Neuronal stem cell (in vitro differentiated cells): ENCODE results near the gene LTV1. TPM values are rescaled to one million over a fixed set of nuclear protein-coding genes. Genes with fewer than 3 reads are reported as not detected.
"Not testable (repeated sequence)": the region's sequence is repeated elsewhere in the genome, so short reads cannot be mapped to it uniquely, and the experiment has no call there.

Experiments
- DNase-seq: peaks from one replicate; pipeline ENCODE4 v3.0.0-alpha.2; 2013; ENCODE audit warnings: low spot score
- H2AFZ ChIP-seq: one replicate; pipeline ENCODE4 v1.6.1; 2013; ENCODE audit warnings: mild to moderate bottlenecking, low read length, inconsistent platforms
- H2AK5ac ChIP-seq: 2 replicates; pipeline ENCODE4 v1.6.1; 2013; ENCODE audit warnings: low read depth, mild to moderate bottlenecking, inconsistent platforms, low read length, moderate library complexity, mixed read lengths
- H2BK120ac ChIP-seq: 2 replicates; pipeline ENCODE4 v1.6.1; 2013; ENCODE audit warnings: low read depth, mild to moderate bottlenecking, inconsistent platforms, low read length, moderate library complexity, mixed read lengths
- H2BK12ac ChIP-seq: one replicate; pipeline ENCODE4 v1.6.1; 2013; ENCODE audit warnings: low read length, inconsistent platforms
- H2BK15ac ChIP-seq: 2 replicates; pipeline ENCODE4 v1.6.1; 2013; ENCODE audit warnings: mild to moderate bottlenecking, low read length, inconsistent platforms, mixed read lengths
- H2BK5ac ChIP-seq: one replicate; pipeline ENCODE4 v1.6.1; 2013; ENCODE audit warnings: inconsistent platforms, mild to moderate bottlenecking, low read length, moderate library complexity
- H3K14ac ChIP-seq: one replicate; pipeline ENCODE4 v1.6.1; 2013; ENCODE audit warnings: low read length, inconsistent platforms
- H3K18ac ChIP-seq: 2 replicates; pipeline ENCODE4 v1.6.1; 2013; ENCODE audit warnings: low read length, inconsistent platforms
- H3K23ac ChIP-seq: 2 replicates; pipeline ENCODE4 v1.6.1; 2013; ENCODE audit warnings: low read depth, mild to moderate bottlenecking, mixed read lengths, low read length, inconsistent platforms; ENCODE audit not compliant: poor library complexity
- H3K27ac ChIP-seq: replicated peaks from 3 replicates; pipeline ENCODE4 v1.5.1; 2013; ENCODE audit warnings: low read length, inconsistent platforms
- H3K27me3 ChIP-seq, 3 experiments: 2 replicates each; pipeline ENCODE4 v1.6.1; 2013; ENCODE audit warnings: low read length in 3 of 3, mild to moderate bottlenecking in 2 of 3, inconsistent platforms in 1 of 3, low read depth in 1 of 3, mixed read lengths in 1 of 3, moderate library complexity in 1 of 3; ENCODE audit not compliant: control insufficient read depth in 3 of 3, insufficient read depth in 3 of 3
- H3K36me3 ChIP-seq, 2 donors: replicated peaks in 1 of 2; 2 replicates each; pipeline ENCODE4 v1.6.1; 2013; ENCODE audit warnings: low read length in 2 of 2; ENCODE audit not compliant: control insufficient read depth in 2 of 2, insufficient read depth in 2 of 2
- H3K4ac ChIP-seq: 2 replicates; pipeline ENCODE4 v1.6.1; 2013; ENCODE audit warnings: inconsistent platforms, mild to moderate bottlenecking, low read length, moderate library complexity
- H3K4me1 ChIP-seq, 2 donors: 1 replicate in 1 of 2; 2 replicates in 1 of 2; pipeline ENCODE4 v1.6.1; 2013; ENCODE audit warnings: low read length in 2 of 2, low read depth in 1 of 2; ENCODE audit not compliant: control insufficient read depth in 2 of 2, insufficient read depth in 1 of 2
- H3K4me2 ChIP-seq: one replicate; pipeline ENCODE4 v1.6.1; 2013; ENCODE audit warnings: mild to moderate bottlenecking, low read length, inconsistent platforms; ENCODE audit not compliant: insufficient read depth, poor library complexity, severe bottlenecking
- H3K4me3 ChIP-seq, 2 donors: 2 replicates each; pipeline ENCODE4 v1.5.1; 2013; ENCODE audit warnings: low read length in 2 of 2, mild to moderate bottlenecking in 2 of 2, inconsistent platforms in 1 of 2, moderate library complexity in 1 of 2
- H3K79me1 ChIP-seq: one replicate; pipeline ENCODE4 v1.6.1; 2013; ENCODE audit warnings: low read depth, mild to moderate bottlenecking, inconsistent platforms, low read length, moderate library complexity
- H3K9ac ChIP-seq: one replicate; pipeline ENCODE4 v1.6.1; 2013; ENCODE audit warnings: mild to moderate bottlenecking, low read depth, low read length, inconsistent platforms; ENCODE audit not compliant: poor library complexity
- H3K9me3 ChIP-seq, 2 donors: replicated peaks in 1 of 2; 2 replicates each; pipeline versions ENCODE3 to v1.6.1; 2013; ENCODE audit warnings: low read length in 2 of 2, mild to moderate bottlenecking in 2 of 2, inconsistent platforms in 1 of 2, low read depth in 1 of 2, mixed read lengths in 1 of 2, moderate library complexity in 1 of 2; ENCODE audit not compliant: control insufficient read depth in 2 of 2, insufficient read depth in 1 of 2
- H4K8ac ChIP-seq: one replicate; pipeline ENCODE4 v1.6.1; 2013; ENCODE audit warnings: low read depth, mild to moderate bottlenecking, inconsistent platforms, low read length, moderate library complexity
- H4K91ac ChIP-seq: one replicate; pipeline ENCODE4 v1.6.1; 2013; ENCODE audit warnings: low read length, low read depth, mild to moderate bottlenecking, inconsistent platforms; ENCODE audit not compliant: poor library complexity
- WGBS, 2 donors: extraction: QIAGEN DNeasy Blood & Tissue Kit; methylation state at CpG; one replicate each; pipeline ENCODE4 v1.1.7; 2013; ENCODE audit warnings: missing lambda C conversion rate in 2 of 2, mixed read lengths in 1 of 2; ENCODE audit not compliant: insufficient read length in 2 of 2, insufficient replicate concordance in 1 of 2; ENCODE audit errors: extremely low coverage in 2 of 2; 5-methylcytosine and 5-hydroxymethylcytosine counted together
- polyA plus RNA-seq, 2 experiments: library from polyadenylated mRNA; stranded (reverse); fragments of 200-250 nt; gene quantifications; one replicate each; pipeline ENCODE4 v1.2.3, GENCODE V29; 2013

LTV1 gene, protein sequence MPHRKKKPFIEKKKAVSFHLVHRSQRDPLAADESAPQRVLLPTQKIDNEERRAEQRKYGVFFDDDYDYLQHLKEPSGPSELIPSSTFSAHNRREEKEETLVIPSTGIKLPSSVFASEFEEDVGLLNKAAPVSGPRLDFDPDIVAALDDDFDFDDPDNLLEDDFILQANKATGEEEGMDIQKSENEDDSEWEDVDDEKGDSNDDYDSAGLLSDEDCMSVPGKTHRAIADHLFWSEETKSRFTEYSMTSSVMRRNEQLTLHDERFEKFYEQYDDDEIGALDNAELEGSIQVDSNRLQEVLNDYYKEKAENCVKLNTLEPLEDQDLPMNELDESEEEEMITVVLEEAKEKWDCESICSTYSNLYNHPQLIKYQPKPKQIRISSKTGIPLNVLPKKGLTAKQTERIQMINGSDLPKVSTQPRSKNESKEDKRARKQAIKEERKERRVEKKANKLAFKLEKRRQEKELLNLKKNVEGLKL
- 27.0 TPM for polyA plus RNA-seq (2013, experiment 1 of 2)
- polyA plus RNA-seq (2013, experiment 2 of 2) = 27.2 TPM

DNA sequence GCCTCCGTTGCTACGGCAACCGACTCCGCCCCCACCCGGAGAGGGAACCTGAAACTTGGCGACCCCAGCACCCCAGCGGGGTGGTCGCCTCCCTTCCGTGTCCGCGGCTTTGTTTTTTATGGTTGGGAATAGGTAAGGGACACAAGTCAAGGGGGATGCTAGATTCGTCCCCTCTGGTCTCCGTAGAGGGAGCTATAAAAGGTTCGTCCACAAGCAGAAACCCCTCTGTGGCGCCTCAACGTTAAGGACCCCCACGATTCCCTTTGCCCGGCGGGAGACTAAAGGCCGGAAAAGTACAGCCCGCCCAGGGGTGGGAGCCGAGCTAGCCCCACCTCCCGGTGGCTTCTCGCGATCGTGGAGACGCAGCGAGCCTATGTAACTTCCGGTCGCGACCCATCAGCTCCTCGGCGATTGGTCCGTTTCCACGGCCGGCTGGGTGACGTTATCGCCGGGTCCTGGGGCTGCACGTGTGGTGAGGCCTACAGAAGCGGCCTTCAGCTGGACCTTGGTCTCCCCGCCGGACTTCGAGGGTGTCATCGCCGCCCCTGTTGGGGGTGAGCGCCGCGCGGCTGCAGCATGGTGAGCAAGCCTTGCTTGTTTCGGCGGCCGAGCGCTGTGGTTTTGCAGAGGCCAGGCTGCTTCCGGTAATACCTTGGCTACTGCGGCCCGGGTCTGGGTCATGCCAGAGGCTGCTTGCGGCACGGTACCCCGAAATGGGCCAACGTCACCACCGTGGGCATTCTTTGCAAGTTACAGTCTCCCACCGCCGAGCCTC lies at the start of gene LTV1:
TSS of gene LTV1 (plus strand) at position 437 of the 775 bp plus-strand sequence. CDS start at position 577, 140 bp downstream.
- peak within 1 kb of the TSS; percentile 98 for H3K27ac ChIP-seq
- no peak within 1 kb of the TSS for H4K8ac ChIP-seq
- no peaks in the 10 kb centered on the region for H3K27me3 ChIP-seq
- H3K18ac ChIP-seq = peak within 1 kb of the TSS; percentile 99
- peak within 1 kb of the TSS; percentile 4 for H2BK120ac ChIP-seq
- H3K36me3 ChIP-seq = peaks cover 14 to 39% of the 10 kb centered on the region in 2 donors
- H2BK12ac ChIP-seq = no peak within 1 kb of the TSS
- H3K9ac ChIP-seq = peak within 1 kb of the TSS; percentile 94
- peak within 1 kb of the TSS; percentile 96 to 99 for H3K4me3 ChIP-seq
- DNase-seq = peak; percentile 94
- peak within 1 kb of the TSS; percentile 91 for H3K14ac ChIP-seq
- no peak within 1 kb of the TSS for H4K91ac ChIP-seq
- peak within 1 kb of the TSS; percentile 15 for H2AK5ac ChIP-seq
- peaks cover 4% of the 10 kb centered on the region for H3K79me1 ChIP-seq
- H3K4ac ChIP-seq = no peak within 1 kb of the TSS
- no CpG with 5 or more reads among the region's 64 CpGs for WGBS, 2 donors
- H3K9me3 ChIP-seq = peaks cover 4 to 8% of the 10 kb centered on the region in 2 donors
- H3K4me1 ChIP-seq = peaks cover 4% of the 10 kb centered on the region in 2 donors
- peak within 1 kb of the TSS; percentile 81 for H3K4me2 ChIP-seq
- H2AFZ ChIP-seq = peak within 1 kb of the TSS; percentile 95
- peak within 1 kb of the TSS; percentile 32 for H2BK15ac ChIP-seq
- H3K23ac ChIP-seq = peak within 1 kb of the TSS; percentile 90
- H2BK5ac ChIP-seq = peak within 1 kb of the TSS; percentile 41

DNA sequence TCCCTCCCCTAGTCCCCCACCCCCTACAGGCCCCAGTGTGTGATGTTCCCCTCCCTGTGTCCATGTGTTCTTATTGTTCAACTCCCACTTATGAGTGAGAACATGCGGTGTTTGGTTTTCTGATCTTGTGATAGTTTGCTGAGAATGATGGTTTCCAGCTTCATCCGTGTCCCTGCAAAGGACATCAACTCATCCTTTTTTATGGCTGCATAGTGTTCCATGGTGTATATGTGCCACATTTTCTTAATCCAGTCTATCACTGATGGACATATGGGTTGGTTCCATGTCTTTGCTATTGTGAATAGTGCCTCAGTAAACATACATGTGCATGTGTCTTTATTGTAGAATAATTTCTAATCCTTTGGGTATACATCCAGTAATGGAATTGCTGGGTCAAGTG lies 46.6 kb upstream of the LTV1 start:
- H2AK5ac ChIP-seq, H3K27ac ChIP-seq, H3K4ac ChIP-seq, H3K14ac ChIP-seq, H2BK120ac ChIP-seq, H3K9me3 ChIP-seq, H2BK15ac ChIP-seq, H3K4me2 ChIP-seq, H4K91ac ChIP-seq, DNase-seq, H3K9ac ChIP-seq, H3K4me3 ChIP-seq, H2AFZ ChIP-seq, H3K27me3 ChIP-seq, H2BK5ac ChIP-seq, H3K23ac ChIP-seq, H3K79me1 ChIP-seq, H4K8ac ChIP-seq, H3K18ac ChIP-seq, H3K4me1 ChIP-seq, H2BK12ac ChIP-seq: not testable (repeated sequence)
- H3K36me3 ChIP-seq = peaks cover 0 to 18% of the 10 kb centered on the region in 2 donors
- WGBS, 2 donors = no CpG with 5 or more reads among the region's 2 CpGs

DNA sequence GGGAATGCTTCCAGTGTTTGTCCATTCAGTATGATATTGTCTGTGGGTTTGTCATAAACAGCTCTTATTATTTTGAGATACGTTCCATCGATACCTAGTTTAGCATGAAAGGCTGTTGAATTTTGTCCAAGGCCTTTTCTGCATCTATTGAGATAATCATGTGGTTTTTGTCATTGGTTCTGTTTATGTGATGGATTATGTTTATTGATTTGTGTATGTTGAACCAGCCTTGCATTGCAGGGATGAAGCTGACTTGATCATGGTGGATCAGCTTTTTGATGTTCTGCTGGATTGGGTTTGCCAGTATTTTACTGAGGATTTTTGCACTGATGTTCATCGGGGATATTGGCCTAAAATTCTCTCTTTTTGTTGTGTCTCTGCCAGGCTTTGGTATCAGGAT lies 44.7 kb upstream of the LTV1 start:
- H2BK12ac ChIP-seq, H2AK5ac ChIP-seq, H3K14ac ChIP-seq, H3K79me1 ChIP-seq, H3K4me1 ChIP-seq, H3K4me2 ChIP-seq, H3K27me3 ChIP-seq, H3K23ac ChIP-seq, H2BK120ac ChIP-seq, H2BK5ac ChIP-seq, H4K91ac ChIP-seq, H3K36me3 ChIP-seq, H3K27ac ChIP-seq, DNase-seq, H2BK15ac ChIP-seq, H3K9me3 ChIP-seq, H3K4me3 ChIP-seq, H2AFZ ChIP-seq, H4K8ac ChIP-seq, H3K9ac ChIP-seq, H3K4ac ChIP-seq, H3K18ac ChIP-seq: not testable (repeated sequence)
- no CpG with 5 or more reads among the region's 3 CpGs for WGBS, 2 donors
